Esophagus (tissue), 2 donors: ENCODE results near the gene TLX2. TPM values are rescaled to one million over a fixed set of nuclear protein-coding genes. Genes with fewer than 3 reads are reported as not detected.

Experiments
- H3K27ac ChIP-seq, 2 donors: one replicate each; pipeline ENCODE4 v1.5.1; 2013; ENCODE audit warnings: low read depth in 2 of 2, mild to moderate bottlenecking in 2 of 2, inconsistent platforms in 1 of 2, low read length in 1 of 2, moderate library complexity in 1 of 2
- H3K27me3 ChIP-seq, 2 donors: one replicate each; pipeline ENCODE4 v1.6.1; 2013; ENCODE audit warnings: low read length in 2 of 2, control low read depth in 1 of 2, mild to moderate bottlenecking in 1 of 2; ENCODE audit not compliant: insufficient read depth in 2 of 2, control insufficient read depth in 1 of 2
- H3K36me3 ChIP-seq, 2 donors: one replicate each; pipeline ENCODE4 v1.6.1; 2013; ENCODE audit warnings: low read length in 1 of 2; ENCODE audit not compliant: control insufficient read depth in 2 of 2, insufficient read depth in 2 of 2
- H3K4me1 ChIP-seq, 2 donors: one replicate each; pipeline ENCODE4 v1.6.1; 2013; ENCODE audit warnings: low read length in 1 of 2; ENCODE audit not compliant: control insufficient read depth in 2 of 2, insufficient read depth in 2 of 2
- H3K4me3 ChIP-seq, 2 donors: one replicate each; pipeline ENCODE4 v1.5.1; 2013; ENCODE audit warnings: low read length in 2 of 2, mild to moderate bottlenecking in 2 of 2, low read depth in 1 of 2, moderate library complexity in 1 of 2
- H3K9me3 ChIP-seq, 2 donors: one replicate each; pipeline ENCODE4 v1.6.1; 2013; ENCODE audit warnings: mild to moderate bottlenecking in 2 of 2, low read depth in 1 of 2, low read length in 1 of 2, moderate library complexity in 1 of 2; ENCODE audit not compliant: control insufficient read depth in 2 of 2, insufficient read depth in 1 of 2
- WGBS, 2 donors: extraction: QIAGEN DNeasy Blood & Tissue Kit; methylation state at CpG; one replicate each; pipeline ENCODE4 v1.1.7; 2013; 5-methylcytosine and 5-hydroxymethylcytosine counted together
- polyA plus RNA-seq, 2 donors: library from polyadenylated mRNA; stranded (reverse); fragments of 200-250 nt; gene quantifications; one replicate each; pipeline ENCODE4 v1.2.3, GENCODE V29; 2013
- donor health status: healthy with polysubstance abuse.
- donor health status: Bipolar disorder and iron deficiency.

TLX2 gene
- polyA plus RNA-seq, 2 donors: 0.01 TPM; not detected in 1

GRCh38 chr2:74531666-74532065 is 17.4 kb downstream of the TLX2 start:
- Histone ChIP-seq H3K27ac (no peak overlapping the region), H3K4me1 (peaks cover 4 to 13% of the 10 kb centered on the region in 2 donors), H3K36me3 (peaks cover 0 to 19% of the 10 kb centered on the region in 2 donors), H3K27me3 (no peaks in the 10 kb centered on the region), H3K4me3 (no peak overlapping the region), H3K9me3 (no peaks in the 10 kb centered on the region)
- 85 to 90% methylated on average over 7 of the region's 7 CpGs for whole genome bisulfite sequencing, 2 donors

DNA sequence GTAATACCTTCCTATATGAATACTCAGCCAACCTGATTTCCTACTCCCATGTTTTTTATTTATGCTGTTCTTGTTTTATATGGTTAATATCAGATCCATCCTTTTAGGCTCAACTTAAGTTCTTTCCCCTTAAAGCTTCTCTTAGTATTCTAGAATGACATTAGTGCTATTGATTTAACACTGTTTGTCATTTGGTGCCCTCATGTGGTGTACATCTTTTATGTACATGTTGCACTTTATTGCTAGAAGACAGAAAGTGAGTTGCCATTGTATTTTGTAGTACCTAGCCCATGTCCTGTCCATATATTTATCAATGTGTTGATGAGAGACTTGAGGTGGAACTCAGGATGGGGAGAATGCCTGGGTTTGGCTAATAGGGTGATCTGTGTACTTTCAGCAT is 18.0 kb downstream of the TLX2 start:
- H3K4me1 ChIP-seq: peaks cover 4 to 17% of the 10 kb centered on the region in 2 donors
- H3K27ac ChIP-seq: no peak overlapping the region
- no peak overlapping the region for H3K4me3 ChIP-seq
- peaks cover 0 to 14% of the 10 kb centered on the region in 2 donors for H3K36me3 ChIP-seq
- H3K27me3 ChIP-seq: no peaks in the 10 kb centered on the region
- no peaks in the 10 kb centered on the region for H3K9me3 ChIP-seq

- peaks cover 4 to 13% of the 10 kb centered on the region in 2 donors for H3K4me1 ChIP-seq
- peaks cover 0 to 11% of the 10 kb centered on the region in 2 donors for H3K36me3 ChIP-seq
- no peak overlapping the region for H3K27ac ChIP-seq
- H3K9me3 ChIP-seq: no peaks in the 10 kb centered on the region
- no peaks in the 10 kb centered on the region for H3K27me3 ChIP-seq
- H3K4me3 ChIP-seq: no peak overlapping the region
- WGBS, 2 donors: 81 to 86% methylated on average over 4 of the region's 4 CpGs
Measured at GRCh38 chr2:74533464-74533863, 19.2 kb downstream of the TLX2 start.

DNA sequence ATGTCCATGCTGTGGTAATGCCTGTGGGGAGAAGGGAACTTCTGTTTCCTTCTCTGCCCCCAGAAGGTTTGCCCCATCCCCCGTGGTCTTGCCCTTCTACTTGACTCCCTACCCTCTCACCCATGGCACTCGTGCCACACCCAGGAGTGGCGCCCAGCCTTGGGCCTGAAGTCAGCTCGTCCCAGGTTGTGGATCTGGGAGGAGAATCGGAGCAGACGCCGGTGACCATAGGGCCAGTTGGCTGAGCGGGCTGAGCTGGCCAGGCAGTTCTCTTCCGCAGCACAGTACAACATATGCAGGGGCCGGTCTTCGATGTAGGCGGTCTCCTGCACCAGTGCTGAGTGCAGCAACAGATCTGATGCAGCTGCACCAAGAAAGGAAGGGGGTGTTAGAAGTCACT is 20.2 kb downstream of the TLX2 start:
- H3K9me3 ChIP-seq: no peaks in the 10 kb centered on the region
- peaks cover 0 to 10% of the 10 kb centered on the region in 2 donors for H3K4me1 ChIP-seq
- H3K36me3 ChIP-seq: peaks cover 0 to 11% of the 10 kb centered on the region in 2 donors
- H3K27me3 ChIP-seq: no peaks in the 10 kb centered on the region
- 82 to 84% methylated on average over 12 of the region's 12 CpGs for WGBS, 2 donors
- no peak overlapping the region for H3K27ac ChIP-seq
- no peak overlapping the region for H3K4me3 ChIP-seq

GRCh38 chr2:74535440-74535965 is 21.3 kb downstream of the TLX2 start:
- peaks cover 0 to 10% of the 10 kb centered on the region in 2 donors for H3K4me1 ChIP-seq
- no peak overlapping the region for H3K4me3 ChIP-seq
- WGBS, 2 donors: 89% methylated on average over 10 of the region's 10 CpGs
- H3K36me3 ChIP-seq: peaks cover 0 to 11% of the 10 kb centered on the region in 2 donors
- H3K9me3 ChIP-seq: no peaks in the 10 kb centered on the region
- H3K27me3 ChIP-seq: no peaks in the 10 kb centered on the region
- H3K27ac ChIP-seq: no peak overlapping the region

DNA sequence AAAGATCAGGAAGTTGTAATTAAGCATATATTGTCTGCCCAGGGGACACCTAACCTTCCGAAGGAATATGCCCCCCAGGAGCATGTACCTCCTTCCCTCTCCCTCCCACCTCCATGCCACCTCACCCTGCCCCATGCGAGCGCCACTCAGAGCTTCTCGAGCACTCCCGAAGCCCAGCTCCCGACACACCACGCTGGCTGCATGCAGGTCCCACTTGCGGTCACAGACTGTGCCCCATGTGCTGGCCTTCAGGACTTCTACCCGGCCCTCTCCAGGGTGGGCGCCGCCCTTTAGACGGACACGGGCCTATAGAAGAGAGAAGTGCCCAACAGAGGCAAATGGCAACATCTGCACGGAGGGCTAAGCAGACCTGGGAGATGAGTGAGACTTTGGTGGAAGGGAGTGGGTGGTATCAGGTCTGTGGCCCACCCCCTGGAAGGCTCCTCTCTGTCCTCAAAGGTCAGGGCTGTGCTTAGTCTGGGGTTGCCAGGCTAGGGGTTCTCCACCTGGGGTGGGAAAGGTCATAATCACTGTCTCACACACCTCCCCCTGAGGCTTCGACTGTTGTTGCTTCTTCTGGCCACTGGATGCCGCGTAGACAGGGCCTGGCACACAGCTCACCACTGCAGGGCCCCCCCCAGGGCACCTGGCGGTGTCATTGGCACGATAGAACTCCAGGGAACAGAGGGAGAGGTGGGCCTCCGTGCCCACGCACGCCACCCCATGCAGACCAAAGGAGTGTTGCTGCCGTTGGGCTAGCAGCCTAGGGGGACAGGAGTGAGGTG is 22.1 kb downstream of the TLX2 start:
- no peak overlapping the region for H3K4me3 ChIP-seq
- WGBS, 2 donors: 79 to 81% methylated on average over 23 of the region's 23 CpGs

GRCh38 chr2:74537140-74537539 is 22.9 kb downstream of the TLX2 start:
- 51 to 57% methylated on average over 4 of the region's 4 CpGs for WGBS, 2 donors
- H3K4me1 ChIP-seq: peaks cover 0 to 5% of the 10 kb centered on the region in 2 donors

More for the DNA sequence above, 22.1 kb downstream of the TLX2 start:
- H3K9me3 ChIP-seq: no peaks in the 10 kb centered on the region
- no peaks in the 10 kb centered on the region for H3K27me3 ChIP-seq
- H3K36me3 ChIP-seq: peaks cover 0 to 11% of the 10 kb centered on the region in 2 donors
- H3K4me1 ChIP-seq: peaks cover 0 to 5% of the 10 kb centered on the region in 2 donors
- no peak overlapping the region for H3K27ac ChIP-seq

DNA sequence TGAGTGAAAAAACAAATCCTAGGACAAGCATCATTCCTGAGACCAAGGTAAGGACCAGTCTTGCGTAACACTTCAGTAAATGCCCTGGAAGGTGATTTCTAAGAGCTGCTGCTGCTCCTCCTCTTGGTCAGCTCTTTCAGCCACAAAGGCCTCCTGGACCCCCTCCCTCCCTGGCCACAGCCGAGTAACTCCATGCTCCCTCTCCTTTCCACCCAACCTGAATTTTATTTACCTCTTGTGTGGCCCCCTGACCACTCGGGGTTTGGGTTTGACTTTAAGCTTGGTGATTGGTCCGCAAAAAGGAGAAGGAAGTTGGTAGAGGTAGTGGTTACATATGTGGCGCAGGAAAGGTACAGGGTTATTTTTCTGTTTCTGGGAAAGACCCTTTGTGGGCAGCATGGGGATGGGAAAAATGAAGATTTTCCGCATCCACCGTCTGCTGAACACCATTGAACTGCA is 24.7 kb downstream of the TLX2 start:
- H3K9me3 ChIP-seq: no peaks in the 10 kb centered on the region
- no peaks in the 10 kb centered on the region for H3K27me3 ChIP-seq
- H3K27ac ChIP-seq: no peak overlapping the region
- 74% methylated on average over 7 of the region's 7 CpGs for WGBS, 2 donors
- no peaks in the 10 kb centered on the region for H3K36me3 ChIP-seq
- no peak overlapping the region for H3K4me3 ChIP-seq
- H3K4me1 ChIP-seq: peaks cover 0 to 5% of the 10 kb centered on the region in 2 donors

More at GRCh38 chr2:74537140-74537539, 22.9 kb downstream of the TLX2 start:
- Histone ChIP-seq H3K4me3 (no peak overlapping the region), H3K36me3 (peaks cover 0 to 11% of the 10 kb centered on the region in 2 donors), H3K27me3 (no peaks in the 10 kb centered on the region), H3K9me3 (no peaks in the 10 kb centered on the region), H3K27ac (no peak overlapping the region)

DNA sequence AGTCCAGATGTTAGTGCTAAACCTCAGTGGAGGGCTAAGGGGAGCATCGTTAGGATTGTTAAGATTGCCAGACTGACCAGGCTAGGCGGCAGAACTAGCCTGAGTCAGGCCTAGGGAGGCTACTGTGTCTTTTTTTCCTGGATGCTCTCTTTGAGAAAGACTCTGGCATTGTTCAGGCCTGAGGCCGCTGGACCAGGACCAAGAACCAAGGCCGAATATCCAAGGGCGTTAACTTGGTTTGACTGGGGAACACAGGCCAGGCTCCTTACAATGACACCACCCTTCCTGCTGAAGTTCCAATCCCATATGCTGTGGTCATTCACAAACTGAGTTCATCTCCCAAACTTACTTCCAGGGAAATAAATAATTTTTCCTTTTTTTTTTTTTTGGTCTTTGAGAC is 26.0 kb downstream of the TLX2 start:
- Histone ChIP-seq H3K36me3 (no peaks in the 10 kb centered on the region), H3K27ac (no peak overlapping the region), H3K27me3 (no peaks in the 10 kb centered on the region), H3K4me3 (no peak overlapping the region), H3K4me1 (peaks cover 0 to 5% of the 10 kb centered on the region in 2 donors), H3K9me3 (no peaks in the 10 kb centered on the region)
- WGBS, 2 donors: 68 to 70% methylated on average over 5 of the region's 5 CpGs
